B cell (primary cell): ENCODE results near the gene TNXB. TPM values are rescaled to one million over a fixed set of nuclear protein-coding genes. Genes with fewer than 3 reads are reported as not detected.
A peak's percentile ranks its signal among the peaks of the same experiment; 100 is the strongest.
"Not testable (repeated sequence)": the region's sequence is repeated elsewhere in the genome, so short reads cannot be mapped to it uniquely, and the experiment has no call there.

Source experiments
- ATAC-seq: fragments of 200-7000 bp; cut with Tn5 transposase; one replicate; pipeline ENCODE4 v1.10.0; 2021; ENCODE audit warnings: low read depth, mild to moderate bottlenecking, moderate number of reproducible peaks, moderate library complexity
- CTCF ChIA-PET: fragments of 350-600 bp; sonication (Branson Sonifier 250); formaldehyde crosslinking; loops from one replicate; lab custom pipeline; 2021; ENCODE audit warnings: antibody characterized with exemption, inconsistent platforms; lab: Charles Lee
- POLR2A ChIA-PET: fragments of 350-600 bp; sonication (Branson Sonifier 250); formaldehyde crosslinking; loops from one replicate; lab custom pipeline; 2021; ENCODE audit warnings: antibody characterized with exemption; lab: Charles Lee
- DNase-seq: peaks from one replicate; pipeline ENCODE4 v3.0.0; 2013
- H2AFZ ChIP-seq: 2 replicates; pipeline ENCODE4 v1.6.1; 2012; ENCODE audit warnings: mild to moderate bottlenecking, low read depth, low read length; ENCODE audit not compliant: insufficient read depth, poor library complexity, severe bottlenecking
- H3K27ac ChIP-seq, 2 donors: 1 replicate in 1 of 2; 2 replicates in 1 of 2; pipeline ENCODE4 v1.5.1; 2012 to 2013; ENCODE audit warnings: low read length in 2 of 2, mild to moderate bottlenecking in 2 of 2, moderate library complexity in 1 of 2
- H3K27me3 ChIP-seq, 4 experiments: fragments of 200-600 bp in 1 of 4; sonication (generic) in 1 of 4; replicated peaks in 1 of 4; 1 replicate in 2 of 4; 2 replicates in 2 of 4; pipeline versions ENCODE4 v1.6.1 to v1.7.0; 2013 to 2016; ENCODE audit warnings: low read length in 3 of 4, mild to moderate bottlenecking in 2 of 4, mixed read lengths in 1 of 4, moderate library complexity in 1 of 4; ENCODE audit not compliant: insufficient read depth in 4 of 4, control insufficient read depth in 3 of 4; ENCODE audit errors: control extremely low read depth in 1 of 4
- H3K36me3 ChIP-seq, 2 experiments: replicated peaks in 1 of 2; 1 replicate in 1 of 2; 2 replicates in 1 of 2; pipeline versions ENCODE4 v1.6.1 to v1.7.1; 2013; ENCODE audit warnings: low read length in 1 of 2; ENCODE audit not compliant: insufficient read depth in 2 of 2, control insufficient read depth in 1 of 2; ENCODE audit errors: control extremely low read depth in 1 of 2, extremely low read depth in 1 of 2
- H3K4me1 ChIP-seq, 2 donors: fragments of 200-600 bp in 1 of 2; sonication (generic) in 1 of 2; 1 replicate in 1 of 2; 2 replicates in 1 of 2; pipeline versions ENCODE4 v1.5.1 to v1.6.1; 2013 to 2017; ENCODE audit warnings: low read length in 2 of 2; ENCODE audit not compliant: control insufficient read depth in 2 of 2, insufficient read depth in 2 of 2
- H3K4me2 ChIP-seq: replicated peaks from 2 replicates; pipeline ENCODE3; 2012; ENCODE audit warnings: mild to moderate bottlenecking, low read depth, low read length; ENCODE audit not compliant: poor library complexity, severe bottlenecking
- H3K4me3 ChIP-seq, 5 experiments: fragments of 200-600 bp in 1 of 5; sonication (generic) in 1 of 5; 1 replicate in 3 of 5; 2 replicates in 2 of 5; pipeline versions ENCODE4 v1.5.1 to v1.7.0; 2011 to 2016; ENCODE audit warnings: low read length in 4 of 5, mild to moderate bottlenecking in 4 of 5, low read depth in 2 of 5, control low read depth in 1 of 5, moderate library complexity in 1 of 5; ENCODE audit not compliant: insufficient read depth in 1 of 5; ENCODE audit errors: control extremely low read depth in 1 of 5, extremely low read depth in 1 of 5
- H3K79me2 ChIP-seq: fragments of 200-600 bp; sonication (generic); one replicate; pipeline ENCODE4 v1.6.0; 2016; ENCODE audit warnings: low read length; ENCODE audit not compliant: control insufficient read depth, insufficient read depth
- H3K9ac ChIP-seq: fragments of 200-600 bp; sonication (generic); 2 replicates; pipeline ENCODE4 v1.6.1; 2017; ENCODE audit warnings: mild to moderate bottlenecking, low read length, moderate library complexity
- H3K9me3 ChIP-seq, 3 donors: one replicate each; pipeline versions ENCODE4 v1.6.1 to v1.7.1; 2013; ENCODE audit warnings: low read length in 2 of 3; ENCODE audit not compliant: control insufficient read depth in 2 of 3, insufficient read depth in 1 of 3; ENCODE audit errors: control extremely low read depth in 1 of 3
- H4K20me1 ChIP-seq: 2 replicates; pipeline ENCODE4 v1.6.0; 2012; ENCODE audit warnings: mild to moderate bottlenecking, low read length; ENCODE audit not compliant: insufficient read depth, control insufficient read depth, poor library complexity, severe bottlenecking
- H3K27ac Mint-ChIP-seq: one replicate; pipeline ENCODE4 v1.8.0; 2021; ENCODE audit warnings: mixed read lengths
- H3K27me3 Mint-ChIP-seq: one replicate; pipeline ENCODE4 v1.8.0; 2021; ENCODE audit warnings: mixed read lengths
- H3K4me1 Mint-ChIP-seq: one replicate; pipeline ENCODE4 v1.8.0; 2021; ENCODE audit warnings: mixed read lengths
- H3K4me3 Mint-ChIP-seq: one replicate; pipeline ENCODE4 v1.8.0; 2021; ENCODE audit warnings: mixed read lengths
- H3K9me3 Mint-ChIP-seq: one replicate; pipeline ENCODE4 v1.8.0; 2022; ENCODE audit warnings: mixed read lengths; ENCODE audit not compliant: insufficient read depth
- WGBS: methylation state at CpG from one replicate; pipeline ENCODE4 v1.1.5; 2013; ENCODE audit warnings: missing lambda C conversion rate; ENCODE audit not compliant: insufficient coverage; 5-methylcytosine and 5-hydroxymethylcytosine counted together
- intact Hi-C: fragments of 100-400 bp; cut with micrococcal nuclease; formaldehyde crosslinking; loops from one replicate; pipeline ENCODE4 v1.10.0; 2022
- polyA plus RNA-seq: library from polyadenylated mRNA; depleted of rRNA; stranded (reverse); fragments of >200 nt; gene quantifications from 2 replicates; pipeline ENCODE4 v1.2.3, GENCODE V29; 2012
- total RNA-seq, 2 donors: library from RNA; stranded (reverse); fragments of 120-200 nt in 1 of 2; gene quantifications; 1 replicate in 1 of 2; 2 replicates in 1 of 2; pipeline versions ENCODE4 v1.2.3 to v1.2.4, GENCODE V29; 2013 to 2022

The TNXB gene
- total and polyA plus RNA-seq, 2 donors (not counting 1 experiment from before 2014, with no cell fraction given) = 1.4 to 19.0 TPM

DNA sequence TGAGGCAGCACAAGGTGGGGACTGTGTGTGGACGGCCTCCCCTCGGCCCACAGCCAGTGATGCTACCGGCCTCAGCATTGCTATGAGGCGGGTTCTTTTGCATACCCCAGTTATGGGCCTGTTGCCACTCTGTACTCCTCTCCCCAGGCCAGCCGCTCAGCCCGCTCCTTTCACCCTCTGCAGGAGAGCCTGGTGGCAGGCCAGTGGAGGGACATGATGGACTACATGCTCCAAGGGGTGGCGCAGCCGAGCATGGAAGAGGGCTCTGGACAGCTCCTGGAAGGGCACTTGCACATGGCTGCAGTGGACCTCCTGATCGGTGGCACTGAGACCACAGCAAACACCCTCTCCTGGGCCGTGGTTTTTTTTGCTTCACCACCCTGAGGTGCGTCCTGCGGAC, 102.1 kb downstream of the TNXB start:
- H3K4me1 ChIP-seq, H3K9me3 ChIP-seq, H3K9me3 Mint-ChIP-seq, H3K4me3 ChIP-seq, H3K27me3 Mint-ChIP-seq, H3K9ac ChIP-seq, H3K4me1 Mint-ChIP-seq, H4K20me1 ChIP-seq, H3K4me3 Mint-ChIP-seq, DNase-seq, H3K4me2 ChIP-seq, H3K27ac ChIP-seq, H2AFZ ChIP-seq, H3K27me3 ChIP-seq, H3K27ac Mint-ChIP-seq, CTCF ChIA-PET, ATAC-seq, H3K79me2 ChIP-seq, H3K36me3 ChIP-seq, POLR2A ChIA-PET, intact Hi-C loops: not testable (repeated sequence)
- WGBS = 100% methylated on average over 1 of the region's 12 CpGs

DNA sequence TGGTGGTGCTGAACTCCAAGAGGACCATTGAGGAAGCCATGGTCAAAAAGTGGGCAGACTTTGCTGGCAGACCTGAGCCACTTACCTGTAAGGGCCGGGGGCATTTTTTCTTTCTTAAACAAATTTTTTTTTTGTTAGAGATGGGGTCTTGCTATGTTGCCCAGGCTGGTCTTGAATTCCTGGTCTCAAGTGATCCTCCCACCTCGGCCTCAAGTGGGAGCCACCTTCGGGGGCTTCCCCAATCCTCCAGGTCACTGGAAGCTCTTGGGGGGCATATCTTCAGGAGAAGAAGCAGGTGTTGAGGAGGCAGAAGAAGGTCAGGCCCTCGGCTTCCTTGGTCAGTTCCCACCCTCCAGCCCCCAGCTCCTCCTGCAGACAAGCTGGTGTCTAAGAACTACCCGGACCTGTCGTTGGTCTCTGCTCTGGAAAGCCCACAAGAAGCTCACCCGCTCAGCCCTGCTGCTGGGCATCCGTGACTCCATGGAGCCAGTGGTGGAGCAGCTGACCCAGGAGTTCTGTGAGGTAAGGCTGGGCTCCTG, 103.1 kb downstream of the TNXB start:
- DNase-seq, POLR2A ChIA-PET, H3K27me3 ChIP-seq, CTCF ChIA-PET, H3K27me3 Mint-ChIP-seq, H3K4me1 Mint-ChIP-seq, H3K9me3 ChIP-seq, H3K27ac ChIP-seq, H3K79me2 ChIP-seq, H3K4me1 ChIP-seq, H3K4me3 ChIP-seq, H2AFZ ChIP-seq, H3K36me3 ChIP-seq, intact Hi-C loops, ATAC-seq, H4K20me1 ChIP-seq, H3K4me3 Mint-ChIP-seq, H3K4me2 ChIP-seq, H3K9me3 Mint-ChIP-seq, H3K27ac Mint-ChIP-seq, H3K9ac ChIP-seq: not testable (repeated sequence)
- WGBS = no CpG with 5 or more reads among the region's 8 CpGs

DNA sequence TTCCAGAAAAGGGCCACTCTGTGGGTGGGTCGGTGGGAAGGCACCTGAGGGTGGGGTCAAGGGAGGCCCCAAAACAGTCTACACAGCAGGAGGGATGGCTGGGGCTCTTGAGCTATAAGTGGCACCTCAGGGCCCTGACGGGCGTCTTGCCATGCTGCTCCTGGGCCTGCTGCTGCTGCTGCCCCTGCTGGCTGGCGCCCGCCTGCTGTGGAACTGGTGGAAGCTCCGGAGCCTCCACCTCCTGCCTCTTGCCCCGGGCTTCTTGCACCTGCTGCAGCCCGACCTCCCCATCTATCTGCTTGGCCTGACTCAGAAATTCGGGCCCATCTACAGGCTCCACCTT, 103.6 kb downstream of the TNXB start:
- H3K4me2 ChIP-seq, DNase-seq, H3K79me2 ChIP-seq, H3K4me3 Mint-ChIP-seq, H3K27me3 ChIP-seq, H4K20me1 ChIP-seq, H2AFZ ChIP-seq, H3K27ac Mint-ChIP-seq, H3K4me1 ChIP-seq, H3K4me1 Mint-ChIP-seq, H3K4me3 ChIP-seq, H3K27ac ChIP-seq, POLR2A ChIA-PET, H3K27me3 Mint-ChIP-seq, H3K9ac ChIP-seq, CTCF ChIA-PET, H3K9me3 Mint-ChIP-seq, intact Hi-C loops, H3K9me3 ChIP-seq, H3K36me3 ChIP-seq, ATAC-seq: not testable (repeated sequence)
- WGBS = no CpG with 5 or more reads among the region's 9 CpGs

DNA sequence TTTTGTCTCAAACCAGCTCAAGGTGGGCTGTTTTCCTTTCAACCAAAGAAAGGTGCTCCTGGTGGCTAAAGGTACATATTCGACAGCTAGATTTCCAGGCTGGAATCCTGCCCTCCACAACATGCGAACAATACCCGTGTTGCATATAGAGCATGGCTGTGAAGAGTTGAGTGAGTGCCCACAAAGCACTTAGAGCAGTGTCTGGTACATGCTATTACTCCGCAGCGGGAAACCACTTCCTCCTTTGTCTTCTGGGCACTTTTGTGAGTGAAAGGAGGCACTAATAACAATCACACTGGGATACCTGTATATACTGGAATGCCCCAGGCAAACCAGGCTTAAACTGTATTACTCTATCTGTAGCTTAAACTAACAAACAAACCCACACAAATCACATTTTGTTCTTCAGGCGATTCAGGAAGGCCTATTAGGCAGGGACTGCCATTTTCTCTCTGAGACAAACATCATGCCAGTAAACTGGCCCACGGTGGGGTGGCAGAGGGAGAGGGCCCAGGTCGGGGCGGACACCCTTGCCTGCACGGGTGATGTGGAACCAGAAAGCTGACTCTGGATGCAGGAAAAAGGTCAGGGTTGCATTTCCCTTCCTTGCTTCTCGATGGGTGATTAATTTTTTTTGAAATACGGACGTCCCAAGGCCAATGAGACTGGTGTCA, 104.1 kb downstream of the TNXB start:
- H3K4me2 ChIP-seq, H3K9ac ChIP-seq, POLR2A ChIA-PET, H3K27ac Mint-ChIP-seq, H3K4me3 ChIP-seq, CTCF ChIA-PET, intact Hi-C loops, H3K4me1 ChIP-seq, H2AFZ ChIP-seq, H3K79me2 ChIP-seq, H3K4me3 Mint-ChIP-seq, H3K27me3 Mint-ChIP-seq, H4K20me1 ChIP-seq, H3K27me3 ChIP-seq, H3K36me3 ChIP-seq, H3K9me3 ChIP-seq, H3K27ac ChIP-seq, H3K9me3 Mint-ChIP-seq, DNase-seq, H3K4me1 Mint-ChIP-seq: not testable (repeated sequence)
- peak; percentile 47 for ATAC-seq
- WGBS = 74% methylated on average over 7 of the region's 13 CpGs
